ENCODE measurements around the gene CNPY4.

CNPY4 gene

DNA sequence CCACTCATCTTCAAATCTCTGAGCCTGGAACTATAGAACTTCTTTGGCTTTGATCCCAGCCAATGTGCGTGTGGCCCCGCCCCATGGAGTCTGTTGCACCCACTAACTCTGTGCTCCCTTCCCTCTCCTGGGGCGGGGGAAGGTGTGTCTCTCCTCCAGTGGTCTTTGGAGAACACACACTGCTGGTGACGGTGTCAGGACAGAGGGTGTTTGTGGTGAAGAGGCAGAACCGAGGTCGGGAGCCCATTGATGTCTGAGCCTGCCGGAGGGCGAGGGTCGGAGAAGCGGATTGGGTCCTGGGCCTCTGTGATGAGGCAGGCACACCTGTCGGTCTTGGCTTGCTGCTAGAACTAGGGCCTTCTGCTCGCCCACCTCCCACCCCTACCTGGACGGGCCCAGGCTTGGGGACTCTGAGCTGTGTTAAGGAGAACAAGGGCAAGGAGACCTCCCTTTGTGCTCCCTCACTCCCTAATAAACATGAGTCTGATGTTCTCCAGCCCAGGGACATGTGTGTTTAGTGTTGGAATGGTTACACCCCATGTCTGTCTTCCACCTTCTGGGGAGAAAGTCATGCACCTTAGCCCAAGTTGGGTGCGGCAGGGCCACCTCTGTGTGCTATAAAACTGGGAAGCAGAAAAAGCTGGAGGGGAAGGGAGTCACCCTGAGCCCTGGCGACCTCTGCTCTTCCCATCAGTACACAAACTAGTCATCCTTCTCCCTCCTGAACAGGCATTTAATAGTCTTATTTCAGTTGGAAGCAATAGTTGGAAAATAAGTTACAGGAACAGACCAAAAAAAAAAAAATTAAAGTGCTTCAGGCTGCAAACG lies 34.5 kb downstream of the CNPY4 start:
- peaks cover 17% of the 10 kb centered on the region for H3F3A ChIP-seq (ENCODE audit: insufficient read depth, low read length)
- H3K4me2 ChIP-seq (ENCODE audit: low read depth, low read length), result no peak overlapping the region
- no peaks in the 10 kb centered on the region for H3K9me2 ChIP-seq (replicated peaks; ENCODE audit: insufficient read depth, low read length)
- no peak overlapping the region for H2AFZ ChIP-seq (ENCODE audit: low read length)
- no peak overlapping the region for H3K27ac ChIP-seq (ENCODE audit: low read length)
- H4K20me1 ChIP-seq (ENCODE audit: insufficient read depth, low read length), result no peaks in the 10 kb centered on the region
- H3K79me2 ChIP-seq (ENCODE audit: low read length), result peaks cover 44% of the 10 kb centered on the region
- DNase-seq, result no peak
- TF ChIP-seq EZH2 (optimal IDR thresholded peaks at IDR 0.05; ENCODE audit: low read depth, low read length) (no peak), EZH2phosphoT487 (IDR thresholded peaks at IDR 0.05; ENCODE audit: low read length) (no peak), CTCF (IDR thresholded peaks at IDR 0.05; ENCODE audit: low read length) (no peak)
- no peak overlapping the region for H3K9ac ChIP-seq (ENCODE audit: low read length)
- no peaks in the 10 kb centered on the region for H3K36me3 ChIP-seq (replicated peaks; ENCODE audit: insufficient read depth, low read length)
- H3K4me1 ChIP-seq (ENCODE audit: low read length), result peaks cover 15% of the 10 kb centered on the region
- H3K9me3 ChIP-seq (replicated peaks; ENCODE audit: insufficient read depth, low read length), result no peaks in the 10 kb centered on the region
- H3K4me3 ChIP-seq (ENCODE audit: low read length), result no peak overlapping the region
- no peaks in the 10 kb centered on the region for H3K27me3 ChIP-seq (replicated peaks; ENCODE audit: insufficient read depth, low read length)

GRCh38 chr7:100154651-100155491 lies 35.4 kb downstream of the CNPY4 start:
- peaks cover 8% of the 10 kb centered on the region for H3F3A ChIP-seq (ENCODE audit: insufficient read depth, low read length)
- peaks cover 13% of the 10 kb centered on the region for H3K4me1 ChIP-seq (ENCODE audit: low read length)
- H3K9ac ChIP-seq (ENCODE audit: low read length), result no peak overlapping the region
- no peaks in the 10 kb centered on the region for H3K36me3 ChIP-seq (replicated peaks; ENCODE audit: insufficient read depth, low read length)
- H3K9me3 ChIP-seq (replicated peaks; ENCODE audit: insufficient read depth, low read length), result no peaks in the 10 kb centered on the region
- H3K27ac ChIP-seq (ENCODE audit: low read length), result no peak overlapping the region
- no peak for TF ChIP-seq EZH2 (optimal IDR thresholded peaks at IDR 0.05; ENCODE audit: low read depth, low read length)
- no peak for TF ChIP-seq CTCF (IDR thresholded peaks at IDR 0.05; ENCODE audit: low read length)
- no peak for TF ChIP-seq EZH2phosphoT487 (IDR thresholded peaks at IDR 0.05; ENCODE audit: low read length)
- no peaks in the 10 kb centered on the region; the same call in 1 of the 2 replicates for H3K27me3 ChIP-seq (replicated peaks; ENCODE audit: insufficient read depth, low read length)
- no peak for DNase-seq
- no peak overlapping the region for H3K4me2 ChIP-seq (ENCODE audit: low read depth, low read length)
- no peaks in the 10 kb centered on the region for H3K9me2 ChIP-seq (replicated peaks; ENCODE audit: insufficient read depth, low read length)
- no peak overlapping the region for H2AFZ ChIP-seq (ENCODE audit: low read length)
- H3K4me3 ChIP-seq (ENCODE audit: low read length), result no peak overlapping the region
- peaks cover 34% of the 10 kb centered on the region for H3K79me2 ChIP-seq (ENCODE audit: low read length)
- no peaks in the 10 kb centered on the region for H4K20me1 ChIP-seq (ENCODE audit: insufficient read depth, low read length)

DNA sequence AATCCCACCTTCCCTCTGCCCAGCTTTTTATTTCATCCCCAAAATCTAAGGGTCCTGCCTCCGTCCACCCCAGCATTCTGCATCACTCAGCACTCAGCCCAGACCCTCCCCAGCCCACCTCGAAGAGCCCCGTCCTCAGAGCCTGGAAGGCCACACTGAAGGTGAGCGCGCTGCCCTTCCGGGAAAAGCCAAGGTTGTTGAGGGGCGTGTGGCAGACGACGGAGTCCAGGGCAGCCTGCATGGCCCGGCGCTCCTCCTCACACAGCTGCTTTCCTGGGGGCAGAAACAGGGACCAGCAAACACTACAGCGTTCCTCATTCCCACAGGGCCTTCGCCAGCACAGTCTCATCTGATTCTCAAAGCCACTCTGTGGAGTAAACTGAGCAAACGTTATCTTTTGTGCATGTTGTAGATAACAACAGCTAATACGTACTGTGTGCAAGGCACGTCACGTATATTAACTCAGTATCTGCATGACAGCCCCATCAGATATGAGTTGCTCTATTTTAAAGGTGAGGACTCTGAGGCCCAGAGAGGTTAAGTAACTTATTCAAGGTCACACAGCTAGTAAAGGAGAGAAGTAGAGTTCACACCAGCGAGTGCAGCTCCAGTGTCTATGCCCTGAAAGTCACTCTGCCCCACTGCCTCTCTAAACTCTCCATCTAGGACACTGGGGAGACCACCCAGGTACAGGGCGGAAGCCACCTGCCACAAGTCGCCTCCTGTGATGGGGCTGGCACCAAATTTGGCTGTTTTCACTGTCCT lies 36.3 kb downstream of the CNPY4 start:
- Histone ChIP-seq H3K4me1 (ENCODE audit: low read length) (peaks cover 8% of the 10 kb centered on the region; the same call in 1 of the 2 replicates), H3K4me2 (ENCODE audit: low read depth, low read length) (no peak overlapping the region), H3K27me3 (replicated peaks; ENCODE audit: insufficient read depth, low read length) (peaks cover 6% of the 10 kb centered on the region), H3K9me3 (replicated peaks; ENCODE audit: insufficient read depth, low read length) (no peaks in the 10 kb centered on the region), H3K9ac (ENCODE audit: low read length) (no peak overlapping the region), H3K36me3 (replicated peaks; ENCODE audit: insufficient read depth, low read length) (no peaks in the 10 kb centered on the region), H3K4me3 (ENCODE audit: low read length) (no peak overlapping the region), H3K79me2 (ENCODE audit: low read length) (peaks cover 27% of the 10 kb centered on the region), H3K9me2 (replicated peaks; ENCODE audit: insufficient read depth, low read length) (no peaks in the 10 kb centered on the region), H4K20me1 (ENCODE audit: insufficient read depth, low read length) (no peaks in the 10 kb centered on the region), H3F3A (ENCODE audit: insufficient read depth, low read length) (peaks cover 3% of the 10 kb centered on the region), H2AFZ (ENCODE audit: low read length) (no peak overlapping the region), H3K27ac (ENCODE audit: low read length) (no peak overlapping the region)
- DNase-seq, result no peak
- TF ChIP-seq EZH2 (optimal IDR thresholded peaks at IDR 0.05; ENCODE audit: low read depth, low read length), result no peak
- TF ChIP-seq EZH2phosphoT487 (IDR thresholded peaks at IDR 0.05; ENCODE audit: low read length), result no peak
- TF ChIP-seq CTCF (IDR thresholded peaks at IDR 0.05; ENCODE audit: low read length), result no peak
